Stimulated activated CD8-positive, alpha-beta memory T cell treated with anti-CD3 and anti-CD28 coated beads, Interleukin-7, amount 100 ng/mL, for 4 hours (primary cell): ENCODE data around the gene OPCML.

Experiments used
- DNase-seq, 2 donors: peaks; one replicate each; pipeline ENCODE4 v3.0.0-alpha.2; 2020; ENCODE audit warnings: low read depth in 2 of 2

Gene OPCML

DNA sequence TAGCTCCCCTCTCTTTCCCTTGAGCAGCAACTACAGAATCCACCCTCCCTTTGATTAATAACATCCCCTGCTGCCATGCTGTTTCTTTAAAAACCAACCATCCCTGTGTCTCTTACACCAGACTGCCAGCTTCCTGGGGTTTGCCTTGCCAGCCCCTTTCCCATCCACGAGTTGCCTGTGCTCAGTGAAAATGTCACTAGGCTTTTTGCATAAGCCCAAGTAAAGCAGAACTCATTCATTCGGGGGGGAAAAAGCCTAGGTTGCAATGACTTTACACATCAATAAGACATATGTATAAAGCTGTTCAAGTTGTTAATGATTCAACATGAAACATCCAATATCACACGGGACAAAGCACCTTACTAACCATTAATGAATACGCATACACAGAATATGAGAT is 398.7 kb downstream of the OPCML start:
- DNase-seq, result no peak

DNA sequence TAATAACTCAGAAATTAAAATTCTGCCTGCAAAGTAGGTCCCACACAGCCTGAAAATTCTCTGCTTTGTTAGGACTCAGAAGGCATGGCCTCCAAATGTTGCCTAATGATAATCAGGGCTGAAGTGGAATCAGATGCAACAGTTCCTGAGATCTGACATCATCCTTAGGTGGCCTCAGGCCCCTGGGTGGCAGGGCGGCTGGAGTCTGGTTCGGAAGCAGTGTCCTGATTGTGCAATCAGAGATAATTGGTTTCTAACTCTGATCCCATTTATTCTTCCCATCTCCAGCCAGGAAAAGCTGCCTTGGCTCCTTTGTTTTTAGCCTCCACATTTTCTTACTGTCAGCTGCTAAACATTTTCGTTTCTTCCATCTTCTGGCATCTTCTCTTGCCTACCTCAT is 399.3 kb downstream of the OPCML start:
- DNase-seq, result no peak

DNA sequence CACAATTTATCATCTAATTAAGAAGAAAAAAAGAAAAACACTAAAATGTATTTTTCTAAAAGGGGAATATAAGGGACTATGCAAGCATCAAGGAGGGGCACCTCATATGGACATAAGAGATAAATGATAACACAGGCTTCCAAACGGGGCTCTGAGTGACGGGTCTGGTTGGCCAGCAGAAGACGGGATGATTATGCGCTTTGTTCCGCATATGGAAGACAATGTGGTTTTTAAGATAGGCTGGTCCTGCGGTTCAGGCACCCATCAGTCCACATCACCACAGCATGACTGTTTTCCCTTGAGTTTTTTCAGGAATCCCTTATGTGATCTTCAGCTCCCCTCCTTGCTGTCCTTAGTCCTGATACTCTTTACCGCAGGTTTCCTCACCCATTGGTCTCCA is 404.6 kb downstream of the OPCML start:
- no peak for DNase-seq

DNA sequence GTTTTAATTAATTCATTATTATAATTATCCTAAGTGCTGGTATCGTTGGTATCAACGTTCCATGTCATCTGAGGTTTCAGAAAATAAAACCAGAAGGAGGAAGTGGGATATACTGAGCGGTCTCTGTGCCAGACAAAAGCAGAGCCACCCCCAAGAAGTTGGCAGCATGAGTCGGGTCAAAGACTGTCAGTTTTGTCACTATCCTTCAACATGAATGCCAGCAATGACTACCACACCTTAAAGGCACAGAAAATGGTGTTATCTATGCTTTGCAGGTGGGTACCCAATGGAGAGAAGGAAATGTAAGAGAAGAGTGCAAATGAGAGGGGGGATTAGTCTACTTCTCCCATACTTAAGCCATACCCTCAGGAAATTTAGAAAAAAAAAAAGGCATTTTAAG is 408.5 kb downstream of the OPCML start:
- no peak for DNase-seq

DNA sequence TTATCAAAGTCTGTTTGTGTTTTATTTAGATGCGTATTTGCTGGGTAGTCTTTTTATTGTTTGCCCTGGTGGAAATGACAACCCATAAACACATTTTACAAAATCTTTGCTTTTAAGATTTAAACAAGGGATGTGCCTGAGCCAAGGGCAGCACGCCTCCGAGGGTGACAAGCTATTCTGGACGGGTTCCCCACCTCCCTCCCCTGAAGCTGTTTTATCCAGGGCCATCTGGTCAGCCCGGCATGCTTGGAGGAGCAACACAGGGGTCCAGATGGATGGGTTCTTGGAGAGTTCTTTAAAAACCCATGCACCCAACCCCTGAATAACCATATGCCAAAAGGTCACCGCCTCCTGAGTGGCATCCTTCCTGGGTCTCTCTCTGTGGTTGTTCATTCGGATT is 408.9 kb downstream of the OPCML start:
- no peak for DNase-seq

DNA sequence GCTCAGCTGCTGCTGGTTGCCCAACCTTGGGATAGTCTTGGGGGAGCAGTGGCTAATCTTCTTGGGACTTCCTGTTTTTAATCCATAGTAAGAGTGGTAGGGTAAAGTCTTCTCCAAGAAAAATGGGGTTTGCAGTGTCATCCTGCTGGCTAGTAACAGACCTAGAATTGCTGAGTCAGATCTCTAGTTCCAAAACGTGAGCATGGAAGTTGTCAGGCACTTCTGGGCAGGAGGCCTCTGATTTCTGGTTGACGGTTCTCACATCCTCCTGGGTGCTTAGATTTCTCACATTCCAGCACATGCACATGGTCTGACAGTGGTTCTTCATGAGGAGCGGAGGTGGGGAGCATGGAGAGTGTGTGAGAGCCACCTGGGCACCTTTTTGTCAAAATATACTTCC is 410.0 kb downstream of the OPCML start:
- DNase-seq, result no peak

DNA sequence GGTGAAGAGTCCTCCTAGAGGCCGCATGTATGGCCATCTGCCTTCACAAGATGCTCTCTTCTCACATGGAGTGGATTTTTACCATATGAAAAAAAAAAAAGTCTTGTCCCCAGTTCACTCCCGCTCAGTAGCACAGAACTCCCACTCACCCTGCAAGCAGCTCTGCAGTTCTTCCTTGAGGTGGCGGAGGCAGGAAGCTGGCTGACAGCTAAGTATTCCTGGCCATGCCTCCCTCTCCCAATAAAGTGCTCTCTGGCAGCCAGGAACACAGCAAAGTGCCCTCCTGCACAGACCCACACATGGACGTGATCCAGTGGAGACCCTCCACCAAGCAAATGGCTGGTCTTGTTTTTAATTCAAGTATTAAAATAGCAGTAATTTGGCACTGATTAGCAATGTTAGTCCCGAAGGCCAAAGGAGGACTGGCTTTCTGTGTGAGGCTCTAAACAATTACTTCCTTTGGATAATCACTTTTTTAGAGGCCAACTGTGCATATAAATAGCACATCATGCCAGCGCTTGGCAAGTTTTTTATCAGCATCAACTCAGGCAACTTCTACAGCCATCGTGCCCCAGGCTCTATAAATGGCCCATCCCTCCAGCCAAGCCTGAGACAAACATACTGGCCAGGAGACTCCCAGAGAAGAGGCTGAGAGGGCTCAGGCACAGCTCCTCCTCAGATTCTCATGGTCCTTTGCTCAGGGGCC is 413.6 kb downstream of the OPCML start:
- no peak for DNase-seq

DNA sequence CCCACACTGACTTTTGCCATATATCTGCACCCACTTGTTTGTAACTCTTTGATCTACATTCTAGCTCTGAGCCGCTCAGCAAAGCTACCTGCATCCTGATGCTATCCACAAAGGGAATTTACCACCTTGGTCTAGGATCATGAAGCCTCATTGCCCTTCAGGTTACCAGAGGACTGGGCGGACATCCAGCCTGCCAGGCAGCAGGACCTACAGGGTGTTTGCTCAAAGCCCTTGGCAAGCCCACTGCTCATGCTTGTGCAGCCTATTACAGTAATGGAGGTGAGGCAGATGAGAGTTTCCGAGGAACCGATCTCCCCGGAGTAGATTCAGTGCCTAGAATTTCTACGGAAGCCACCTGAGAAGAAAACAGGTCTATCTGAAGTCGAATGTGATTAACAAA is 417.2 kb downstream of the OPCML start:
- DNase-seq, result no peak

DNA sequence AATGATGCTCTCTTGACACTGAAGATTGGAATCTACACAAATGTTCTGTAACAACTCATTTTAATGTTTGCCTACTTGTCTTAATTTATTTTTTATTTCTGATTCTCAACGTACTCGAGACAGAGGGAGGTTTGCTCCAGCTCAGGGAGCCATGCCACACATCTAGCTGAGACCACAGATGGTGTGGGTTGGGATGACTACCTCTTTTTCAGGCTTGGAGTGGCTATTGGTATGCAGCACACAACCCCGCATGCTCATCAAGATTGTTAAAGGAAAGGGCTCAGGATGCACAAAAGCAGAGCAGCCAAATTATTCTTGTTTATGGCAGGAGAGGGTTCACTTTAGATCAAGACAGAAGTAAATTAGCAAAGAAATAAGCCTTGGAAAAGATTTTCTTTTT is 424.5 kb downstream of the OPCML start:
- no peak for DNase-seq

DNA sequence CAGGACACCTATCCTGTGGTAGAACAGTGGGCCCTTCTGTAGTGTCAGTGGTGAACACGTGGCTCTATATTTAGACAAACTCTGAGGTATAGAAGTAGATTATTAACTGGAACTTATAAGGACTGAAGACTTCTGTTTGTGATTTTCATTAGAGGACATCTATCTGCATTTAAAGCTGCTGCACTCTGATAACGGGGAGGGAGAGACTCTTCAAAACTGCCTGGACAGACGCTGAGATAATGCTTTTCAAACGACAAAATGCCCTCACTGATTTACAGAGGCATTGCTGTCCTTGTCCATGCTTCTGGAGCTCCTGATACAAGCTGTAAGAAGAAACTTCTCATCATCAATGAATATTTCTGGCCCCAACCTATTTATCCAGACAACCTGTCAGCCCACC is 425.2 kb downstream of the OPCML start:
- DNase-seq, result no peak

DNA sequence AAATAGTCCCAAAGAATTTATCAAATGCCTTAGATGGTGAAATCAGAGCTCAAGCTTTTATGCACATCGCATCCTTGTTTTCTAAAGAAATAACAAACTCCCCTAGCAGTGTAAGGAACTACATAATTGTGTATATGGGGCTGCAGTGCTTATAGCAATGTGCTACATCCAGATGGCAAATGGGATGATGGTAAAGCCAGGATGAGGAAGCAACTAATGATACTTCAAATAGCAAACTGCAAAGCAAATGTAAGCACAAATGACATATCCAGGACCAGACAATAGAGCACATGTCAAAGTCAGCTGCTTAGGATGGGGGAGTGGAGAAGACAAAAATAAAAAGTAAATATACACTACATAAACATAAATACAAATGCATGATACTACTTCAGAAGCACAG is 425.9 kb downstream of the OPCML start:
- DNase-seq, result no peak

DNA sequence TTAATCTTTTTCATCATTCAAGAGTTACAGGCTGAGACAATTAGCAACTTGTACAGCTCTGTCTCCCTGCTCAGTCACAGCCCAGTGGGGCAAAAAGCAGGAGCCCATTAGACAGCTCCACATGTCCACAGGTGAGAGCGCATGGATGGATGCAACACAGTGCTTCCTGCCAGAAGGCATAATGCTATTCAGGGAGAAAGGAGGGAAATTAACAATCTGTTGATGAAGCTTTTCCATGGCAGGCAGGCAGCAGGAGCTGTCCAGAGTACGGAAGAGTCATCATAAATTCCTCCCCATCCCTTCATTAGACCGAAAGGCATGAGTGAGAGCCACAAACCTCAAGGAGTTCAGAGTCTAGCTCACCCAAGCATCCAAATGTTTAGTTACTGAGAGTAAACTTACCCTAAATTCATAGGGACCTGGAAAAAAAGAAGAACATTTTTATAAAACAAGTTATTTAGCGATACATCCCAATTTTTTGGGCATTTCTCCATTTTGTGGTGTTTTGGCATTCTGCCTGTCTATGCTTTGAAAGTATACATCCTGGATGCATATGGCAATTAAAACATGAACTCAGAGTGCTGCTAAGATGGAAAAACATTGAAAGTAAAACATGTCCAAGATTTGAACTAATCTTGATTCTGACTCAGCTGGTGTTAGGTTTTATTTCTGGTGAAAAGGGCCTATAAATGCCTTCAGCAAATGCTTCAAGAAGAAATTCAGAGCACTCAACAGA is 428.1 kb downstream of the OPCML start:
- no peak for DNase-seq

DNA sequence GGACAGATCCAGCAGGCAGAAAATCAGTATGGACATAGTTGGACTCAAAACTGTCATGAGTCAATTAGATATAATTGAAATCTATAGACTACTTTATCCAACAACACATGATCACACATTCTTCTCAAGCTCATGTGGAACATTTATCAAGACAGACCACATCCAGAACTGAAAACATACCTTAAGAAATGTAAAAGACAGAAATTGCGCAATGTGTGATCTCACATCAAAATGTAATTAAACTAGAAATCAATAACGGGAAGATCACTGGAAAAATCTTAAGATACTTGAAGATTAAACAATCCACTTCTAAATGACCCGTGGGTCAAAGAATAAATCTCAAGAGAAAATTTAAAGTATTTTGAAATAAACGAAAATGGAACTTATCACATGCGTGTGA is 435.3 kb downstream of the OPCML start:
- DNase-seq, result no peak

DNA sequence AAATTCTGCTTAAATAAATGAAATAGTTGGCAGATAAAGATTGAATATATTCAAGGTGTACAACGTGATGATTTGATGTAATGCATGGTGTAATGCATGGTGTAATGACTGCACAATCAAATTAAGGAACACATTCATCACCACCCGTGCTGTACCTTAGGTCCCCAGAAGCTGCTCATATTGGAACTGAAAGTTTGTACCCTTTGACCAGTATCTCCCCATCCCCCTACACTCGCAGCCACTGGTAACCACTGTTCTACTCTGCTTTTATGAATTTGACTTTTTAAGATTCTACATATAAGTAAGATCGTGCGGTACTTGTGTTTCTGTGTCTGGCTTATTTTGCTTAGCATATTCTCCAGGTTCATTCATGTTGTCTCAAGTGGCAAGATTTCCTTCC is 445.8 kb downstream of the OPCML start:
- no peak for DNase-seq

DNA sequence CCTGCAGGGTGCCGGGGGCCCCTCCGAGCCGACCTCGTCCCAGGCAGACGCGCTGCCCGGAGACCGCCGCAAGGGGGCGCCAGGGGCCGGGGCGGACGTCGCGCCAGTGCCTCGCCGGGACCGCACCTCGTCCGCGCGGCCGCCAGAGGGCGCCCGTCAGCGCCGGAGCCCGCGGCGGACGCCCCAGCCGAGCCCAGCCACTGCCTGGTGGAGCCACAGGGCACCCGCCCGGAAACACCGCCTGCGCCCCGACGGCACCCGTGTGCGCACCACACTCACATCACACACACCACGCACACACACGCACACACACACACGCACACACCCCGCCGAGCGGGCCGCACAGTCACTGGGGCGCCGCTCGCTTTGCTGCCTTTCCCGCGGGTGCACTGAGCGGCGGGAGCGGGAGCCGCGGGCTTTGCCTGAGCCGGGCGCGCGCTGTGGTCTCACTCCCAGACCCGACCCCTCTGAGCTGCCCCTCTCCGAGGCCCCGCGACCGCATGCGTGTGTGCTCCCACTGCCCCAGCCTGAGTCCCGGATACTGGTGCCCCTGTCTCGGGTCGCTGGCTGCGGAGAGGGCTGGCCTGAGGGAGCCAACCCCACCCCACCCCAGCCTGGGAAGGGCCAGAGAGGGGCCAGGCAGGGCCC is 449.3 kb downstream of the OPCML start:
- DNase-seq, result no peak

DNA sequence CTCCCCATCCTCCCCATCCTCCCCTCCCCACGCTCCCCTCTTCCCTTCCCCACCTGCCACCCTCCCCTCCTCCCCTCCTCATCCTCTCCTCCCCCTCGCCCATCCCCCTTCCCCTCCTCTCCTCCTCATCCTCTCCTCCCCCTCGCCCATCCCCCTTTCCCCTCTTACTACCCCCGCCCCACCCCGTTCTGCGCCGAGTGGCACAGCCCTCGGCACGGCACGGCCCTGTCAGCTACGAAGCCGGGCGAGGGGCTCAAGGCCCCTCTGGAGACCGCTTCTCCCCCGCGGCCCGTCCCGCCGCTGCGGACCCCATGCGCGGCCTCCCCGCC is 449.9 kb downstream of the OPCML start:
- DNase-seq, result no peak

DNA sequence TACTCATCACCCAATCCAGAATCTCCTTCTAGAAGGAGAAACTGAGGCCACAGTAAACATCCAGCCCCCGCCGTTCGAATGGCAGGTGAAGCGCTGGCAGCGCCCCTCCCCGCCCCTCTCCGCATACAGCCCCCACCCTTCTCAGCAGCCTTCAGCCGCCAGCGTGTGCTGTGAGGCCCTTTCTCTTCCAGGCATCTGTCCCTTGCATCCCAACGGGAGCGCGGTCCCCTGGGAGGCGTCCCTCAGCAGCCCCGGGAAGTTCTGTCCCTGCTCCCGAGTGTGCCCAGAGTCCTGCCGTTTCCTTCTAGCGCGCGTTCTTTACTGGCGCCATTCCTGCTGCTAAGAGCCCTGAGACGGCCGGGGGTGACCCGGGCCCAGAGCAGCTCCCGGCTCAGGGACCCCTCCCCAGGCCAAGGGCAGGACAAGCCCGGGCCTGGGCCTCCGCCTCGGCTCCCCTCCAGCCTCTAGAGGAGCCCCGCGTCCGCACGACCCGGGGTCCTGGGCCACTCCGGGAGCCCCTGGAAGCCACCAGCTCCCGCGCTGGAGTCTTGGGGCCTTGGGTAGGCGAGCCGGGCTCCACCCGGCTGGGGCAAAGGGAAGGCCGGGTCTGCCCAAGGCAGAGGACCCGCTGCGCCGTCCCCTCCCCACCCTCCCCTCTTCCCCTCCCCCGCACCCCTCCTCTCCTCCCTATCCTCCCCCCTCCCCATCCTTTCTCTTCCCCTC is 450.4 kb downstream of the OPCML start:
- no peak for DNase-seq

DNA sequence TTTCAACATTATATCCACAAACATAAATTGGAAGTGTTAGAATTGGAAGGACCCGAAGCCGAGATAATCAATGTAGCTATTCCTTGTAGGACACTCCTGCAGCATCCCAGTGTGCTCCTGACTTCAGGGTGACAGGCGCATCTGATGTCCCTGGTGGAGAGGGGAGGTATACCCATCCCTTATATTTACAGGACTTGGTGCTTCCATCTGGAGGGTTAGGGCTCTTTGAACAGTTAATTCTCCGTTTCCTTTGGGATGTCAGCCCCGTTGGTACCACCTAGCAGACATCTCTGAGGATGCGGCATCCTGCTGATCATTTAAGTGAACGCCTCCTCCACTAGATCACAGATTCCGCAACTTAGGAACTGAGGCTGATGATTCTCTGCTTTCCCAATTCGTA is 451.3 kb downstream of the OPCML start:
- DNase-seq, result no peak

DNA sequence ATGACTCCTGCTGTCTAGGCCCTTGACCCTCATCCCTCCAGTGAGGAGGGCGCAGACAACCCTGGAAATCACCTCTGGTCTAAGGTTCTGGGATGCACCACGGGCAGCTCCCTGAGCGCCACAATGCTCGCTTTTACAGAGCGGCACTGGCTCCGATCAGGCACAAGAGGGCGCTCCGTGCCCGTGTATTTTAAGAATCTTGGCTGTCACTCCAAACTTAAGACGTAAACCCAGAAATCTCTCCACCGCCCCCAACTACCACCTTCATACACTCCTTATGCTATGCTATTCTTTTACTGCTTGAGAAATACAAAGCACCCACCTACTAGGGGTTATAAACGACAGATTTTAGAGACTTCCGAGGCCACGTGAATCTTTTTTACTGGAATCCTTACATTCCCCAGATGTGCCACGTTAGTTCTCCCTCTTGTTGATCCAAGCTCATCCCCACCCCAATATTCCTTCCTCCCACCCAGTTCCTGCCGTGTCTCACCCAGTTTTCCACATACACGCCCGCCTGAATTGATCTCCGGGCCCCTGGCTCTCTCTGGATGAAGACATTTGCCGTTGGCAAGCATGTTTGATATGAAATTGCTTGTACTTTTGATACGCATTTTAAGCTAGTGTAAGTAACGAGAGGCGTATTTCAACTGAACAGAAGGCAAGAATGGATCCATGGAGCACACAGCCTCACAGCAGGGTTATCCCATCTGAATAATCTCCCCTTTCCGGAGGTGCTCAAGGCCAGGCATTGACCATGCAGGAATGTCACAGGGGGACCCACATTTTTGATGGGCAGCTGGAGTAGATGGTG is 453.5 kb downstream of the OPCML start:
- DNase-seq, result no peak

DNA sequence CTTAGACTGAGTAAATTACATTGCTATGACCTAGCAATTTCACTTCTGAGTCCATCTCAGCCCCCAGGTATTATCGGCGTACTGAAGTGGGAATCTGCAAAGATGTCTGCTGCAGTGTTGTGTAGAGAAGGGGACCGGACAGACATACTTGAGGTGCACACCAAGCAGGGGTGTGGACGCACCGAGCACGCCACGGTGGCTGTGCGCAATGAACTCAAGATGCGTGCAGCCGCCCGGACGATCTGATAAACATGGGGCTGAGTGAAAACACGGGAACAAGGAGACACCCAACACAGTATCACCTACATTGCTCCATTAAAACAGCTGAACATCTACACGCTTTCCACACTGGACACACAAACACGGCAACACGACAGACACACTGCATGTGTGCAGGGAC is 454.3 kb downstream of the OPCML start:
- DNase-seq, result no peak

DNA sequence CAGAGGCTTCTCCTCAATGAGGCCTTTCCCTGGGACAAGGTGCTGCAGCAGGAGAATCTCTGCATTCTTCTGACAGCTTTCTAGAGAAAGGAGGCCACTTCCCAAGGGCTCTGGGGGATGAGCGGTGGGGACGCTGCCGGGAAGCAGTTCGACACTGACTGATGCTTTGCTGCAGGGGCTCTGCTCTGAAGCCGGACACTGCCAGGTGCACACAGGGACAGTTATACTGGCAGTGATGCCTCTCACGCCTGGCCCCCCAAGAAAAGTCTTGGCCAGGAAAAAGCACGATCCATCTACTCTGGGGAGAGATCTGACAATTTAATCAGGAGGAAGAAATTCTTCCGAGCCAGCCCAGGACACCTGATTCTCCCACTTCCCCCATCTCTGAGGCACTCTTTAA is 456.9 kb downstream of the OPCML start:
- no peak for DNase-seq
